H1 (cell line): Measurements from ENCODE around the gene PEAK1. TPM values are rescaled to one million over a fixed set of nuclear protein-coding genes. Genes with fewer than 3 reads are reported as not detected.

ENCODE experiments used
- CHD7 ChIP-seq: fragments of 300-600 bp; sonication (generic); IDR thresholded peaks from 2 replicates; pipeline ENCODE4 v1.7.1; 2012; ENCODE audit warnings: low read length, moderate library complexity, mild to moderate bottlenecking, inconsistent platforms; ENCODE audit not compliant: insufficient replicate concordance
- GTF2F1 ChIP-seq: IDR thresholded peaks from 2 replicates; pipeline ENCODE4 v1.6.1; 2012; ENCODE audit warnings: low read depth, low read length, improper control_type of control experiment, borderline replicate concordance
- NRF1 ChIP-seq: IDR thresholded peaks from 2 replicates; pipeline ENCODE4 v1.6.1; 2011; ENCODE audit warnings: mild to moderate bottlenecking, low read depth, low read length, improper control_type of control experiment
- POLR2AphosphoS5 ChIP-seq: IDR thresholded peaks from 2 replicates; pipeline ENCODE4 v1.6.1; 2011; ENCODE audit warnings: low read depth, low read length
- SIX5 ChIP-seq: IDR thresholded peaks from 2 replicates; pipeline ENCODE4 v1.6.1; 2011; ENCODE audit warnings: mild to moderate bottlenecking, low read depth, low read length
- SP2 ChIP-seq: IDR thresholded peaks from 2 replicates; pipeline ENCODE4 v1.6.1; 2012; ENCODE audit warnings: mild to moderate bottlenecking, low read length, inconsistent platforms
- USF2 ChIP-seq: IDR thresholded peaks from 2 replicates; pipeline ENCODE4 v1.6.1; 2011; ENCODE audit warnings: low read length, improper control_type of control experiment
- polyA plus RNA-seq, 7 experiments: library from polyadenylated mRNA; depleted of rRNA in 3 of 7; stranded (reverse) in 5 of 7; unstranded in 2 of 7; fragments of >200 nt in 5 of 7; fragments of 200-250 nt in 2 of 7; gene quantifications; 1 replicate in 5 of 7; 2 replicates in 1 of 7; 4 replicates in 1 of 7; pipeline versions ENCODE4 v1.2.1 to v1.2.3, GENCODE V29; 2011 to 2013; ENCODE audit warnings: missing spikeins in 2 of 7, mixed read lengths in 2 of 7
- total RNA-seq: library from RNA; stranded (reverse); fragmentation: NEBNext Ultra II Directional; extraction: Animal tissue kit (Norgen Biotek cat#: 25700); gene quantifications from 2 replicates; pipeline ENCODE4 v1.2.1, GENCODE V29; 2021

Gene PEAK1
- total and polyA plus RNA-seq, 2 of the 8 experiments (the other 6 are each of a cell fraction or from before 2014, with no cell fraction given) = 8.8 to 44.8 TPM

- no peak for TF ChIP-seq CHD7
- no peak for TF ChIP-seq SIX5
- TF ChIP-seq POLR2AphosphoS5 = no peak
- no peak for TF ChIP-seq NRF1
- TF ChIP-seq USF2 = no peak
- TF ChIP-seq GTF2F1 = no peak
- no peak for TF ChIP-seq SP2
- TF ChIP-seq, all 59 proteins: peak for 0
These were observed 343.5 kb downstream of the PEAK1 start (continued) for GRCh38 chr15:77076323-77076915.
